ENCODE measurements around the gene GRIP2. TPM values are rescaled to one million over a fixed set of nuclear protein-coding genes. Genes with fewer than 3 reads are reported as not detected.

The GRIP2 gene
- total RNA-seq, 4 donors from 2014 or later = 0.22 to 1.5 TPM; not detected in 2

DNA sequence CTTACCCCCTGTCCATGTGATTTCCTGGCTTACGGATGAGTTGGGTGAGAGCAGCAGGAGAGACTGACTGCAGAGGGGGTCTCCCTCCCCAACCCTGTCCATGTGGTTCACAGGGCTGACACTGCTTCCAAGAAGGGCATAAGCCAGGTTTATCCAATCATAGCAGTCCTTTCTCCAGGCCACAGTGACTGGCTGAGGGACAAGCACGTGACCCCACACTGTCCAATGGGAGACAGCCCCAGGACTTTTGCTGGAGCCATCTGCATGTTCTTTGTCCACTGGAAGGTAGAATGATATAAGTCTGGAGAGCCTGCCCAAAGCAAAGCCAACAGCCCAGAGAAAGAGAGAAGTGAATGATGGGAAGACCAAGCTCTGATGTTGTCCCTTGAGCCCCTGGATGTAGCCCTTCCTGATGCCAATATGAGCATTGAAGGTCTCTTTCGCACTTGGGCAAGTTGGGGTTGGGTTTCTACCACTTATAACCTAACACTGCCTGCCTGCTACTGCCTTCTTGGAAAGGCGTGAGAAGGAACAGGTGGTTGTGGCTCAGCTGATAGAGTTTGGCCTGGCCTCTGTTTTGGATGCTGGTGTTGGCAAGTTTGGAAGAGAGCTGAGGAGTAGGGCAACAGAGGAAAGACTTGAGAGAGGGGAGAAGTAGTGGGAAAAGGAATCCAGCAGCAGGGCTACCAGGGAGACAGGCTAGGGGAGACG is 41.3 kb upstream of the GRIP2 start:
- TF ChIP-seq CTCF (IDR thresholded peaks at IDR 0.05; ENCODE audit: low read depth) = no peak

DNA sequence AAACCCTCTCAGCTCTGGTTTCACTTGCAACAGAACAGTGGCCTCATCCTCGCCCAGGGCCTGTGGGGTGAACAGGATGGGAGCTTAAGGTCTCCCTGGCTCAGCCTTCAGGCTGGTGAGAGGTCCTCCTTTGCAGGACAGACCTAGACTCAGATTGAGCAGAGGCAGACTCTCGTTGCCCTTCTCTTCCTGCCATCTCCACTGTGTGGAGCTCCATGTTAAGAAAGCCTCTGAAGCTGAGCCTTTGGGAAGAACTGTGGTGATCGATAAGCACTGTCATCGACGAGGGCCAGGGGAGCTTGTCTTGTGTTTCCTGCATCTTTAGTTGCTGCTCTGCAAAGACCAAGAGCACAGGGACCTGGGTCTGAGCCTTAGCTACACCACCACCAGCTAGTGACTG is 37.8 kb upstream of the GRIP2 start:
- no peak for TF ChIP-seq CTCF (IDR thresholded peaks at IDR 0.05; ENCODE audit: low read depth)

DNA sequence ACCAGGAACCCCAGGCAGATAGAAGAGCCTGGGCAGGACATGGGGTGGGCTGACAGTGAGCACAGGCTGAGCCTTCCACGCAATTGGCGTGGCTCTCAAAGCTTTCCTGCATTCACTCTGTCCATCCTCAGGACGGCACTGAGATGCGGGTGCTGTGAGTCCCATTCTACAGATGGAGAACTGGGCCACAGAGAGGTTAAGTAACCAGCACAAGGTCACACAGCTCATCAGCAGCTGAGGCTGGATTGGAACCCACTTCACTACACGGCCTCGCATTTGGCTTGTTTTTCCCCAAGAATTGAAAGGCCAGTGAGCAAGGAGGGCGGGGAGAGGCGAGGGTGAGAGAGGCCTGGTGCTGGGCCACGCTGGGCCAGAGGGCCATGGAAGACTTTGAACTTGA is 36.0 kb upstream of the GRIP2 start:
- TF ChIP-seq CTCF (IDR thresholded peaks at IDR 0.05; ENCODE audit: low read depth) = no peak

- TF ChIP-seq CTCF (IDR thresholded peaks at IDR 0.05; ENCODE audit: low read depth) = no peak
These were observed 34.0 kb upstream of the GRIP2 start for GRCh38 chr3:14574183-14574582.

DNA sequence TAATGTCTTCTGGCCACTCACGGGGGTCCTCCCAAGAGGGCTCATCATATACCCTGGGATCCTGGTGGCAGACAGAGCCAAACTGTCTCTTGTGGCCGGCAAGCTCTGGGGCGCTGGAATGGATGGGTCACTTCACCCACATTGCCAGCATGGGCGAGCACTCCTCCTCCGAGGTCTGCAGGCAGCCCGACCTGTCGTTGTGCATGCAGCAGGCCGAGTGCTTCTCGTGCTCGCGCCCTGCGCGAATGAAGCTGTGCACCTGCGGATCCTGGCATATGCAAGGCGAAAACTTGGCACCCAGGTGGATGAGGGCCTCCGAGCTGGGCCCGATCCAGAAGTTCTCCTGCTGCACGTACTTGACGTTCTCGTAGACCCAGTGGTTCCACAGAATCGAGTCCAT is 33.6 kb upstream of the GRIP2 start:
- no peak for TF ChIP-seq CTCF (IDR thresholded peaks at IDR 0.05; ENCODE audit: low read depth)

DNA sequence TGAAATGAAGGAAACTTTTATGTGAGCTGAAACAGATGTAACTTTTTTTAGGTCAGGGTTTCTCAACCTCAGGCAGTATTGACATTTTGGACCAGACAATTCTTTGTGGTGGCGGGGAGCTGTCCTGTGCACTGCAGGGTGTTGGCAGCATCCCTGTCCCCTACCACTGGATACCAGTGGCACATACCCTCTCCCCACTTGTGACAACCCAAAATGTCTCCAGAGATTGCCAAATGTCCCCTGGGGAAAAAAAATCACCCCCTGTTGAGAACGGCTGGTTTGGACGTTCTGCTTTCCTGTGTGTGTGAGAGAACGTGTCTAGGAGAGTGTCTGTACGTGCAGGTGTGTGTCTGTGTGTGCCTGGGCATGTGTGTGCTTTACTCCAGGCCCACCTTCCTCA is 30.7 kb upstream of the GRIP2 start:
- no peak for TF ChIP-seq CTCF (IDR thresholded peaks at IDR 0.05; ENCODE audit: low read depth)

DNA sequence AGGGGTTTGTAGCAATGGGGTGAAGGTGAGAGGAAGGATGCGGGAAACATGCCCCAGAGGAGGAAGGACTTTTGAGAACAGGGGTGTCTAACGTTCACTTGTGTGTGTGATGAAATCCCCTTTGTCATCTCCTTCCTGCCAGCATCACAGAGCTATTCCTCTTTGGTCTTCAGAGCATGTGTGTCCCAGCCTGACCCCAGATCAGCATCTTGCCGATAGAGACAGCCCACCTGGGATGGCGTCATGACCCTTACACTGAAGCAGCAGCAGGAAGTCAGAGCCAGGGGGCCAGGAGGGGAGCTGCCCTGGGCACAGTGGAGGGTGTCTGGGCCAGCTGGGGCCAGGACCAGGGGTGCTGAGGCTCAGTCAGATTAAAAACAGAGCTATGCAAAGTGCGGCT is 29.9 kb upstream of the GRIP2 start:
- no peak for TF ChIP-seq CTCF (IDR thresholded peaks at IDR 0.05; ENCODE audit: low read depth)

Data from subcutaneous adipose tissue (tissue), 4 donors.